Daoy (cell line): Measurements from ENCODE around the gene TRIO. TPM values are rescaled to one million over a fixed set of nuclear protein-coding genes. Genes with fewer than 3 reads are reported as not detected.
A peak's percentile ranks its signal among the peaks of the same experiment; 100 is the strongest.

ENCODE experiments used
- DNase-seq: peaks from one replicate; pipeline ENCODE4 v3.0.0-alpha.2; 2015; ENCODE audit warnings: low read depth
- total RNA-seq: library from RNA; depleted of rRNA; stranded (reverse); fragments of >200 nt; shearing (Covaris generic); gene quantifications from 2 replicates; pipeline ENCODE4 v1.2.3, GENCODE V29; 2014

TRIO gene
- total RNA-seq, 1 experiment from 2014 or later, result 112 TPM

DNA sequence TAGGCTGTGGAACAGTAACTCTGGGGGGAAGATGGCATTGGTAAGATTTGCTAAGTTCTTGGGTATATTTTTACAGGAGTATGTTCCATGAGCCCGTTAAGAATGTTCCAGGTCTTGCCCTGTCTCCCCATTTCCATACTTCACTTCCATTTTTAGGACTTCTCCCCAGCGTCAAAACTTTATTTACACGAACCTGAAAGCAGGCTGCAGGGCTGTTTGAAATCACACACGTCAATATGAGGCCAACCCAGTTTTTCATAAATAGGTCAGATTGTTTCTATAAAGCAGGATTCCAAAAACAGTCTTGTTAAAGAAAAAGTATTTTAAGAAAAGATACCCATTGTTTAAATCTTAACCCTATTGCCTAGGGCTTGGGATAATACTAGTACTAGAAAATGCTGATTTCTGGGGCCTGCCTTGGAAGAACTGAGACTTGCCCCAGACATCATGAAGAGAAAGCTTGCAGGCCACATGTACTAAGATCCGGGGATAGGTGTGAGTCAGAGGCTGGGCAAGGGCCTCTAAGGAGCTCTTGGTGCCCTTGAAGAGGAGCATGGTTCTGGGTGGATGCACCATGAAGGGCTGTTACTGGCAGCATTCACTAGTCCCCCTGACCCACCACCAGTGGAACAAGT, 24.2 kb downstream of the TRIO start:
- peak; percentile 68 for DNase-seq

GRCh38 chr5:14168144-14168792, 25.1 kb downstream of the TRIO start:
- no peak for DNase-seq

DNA sequence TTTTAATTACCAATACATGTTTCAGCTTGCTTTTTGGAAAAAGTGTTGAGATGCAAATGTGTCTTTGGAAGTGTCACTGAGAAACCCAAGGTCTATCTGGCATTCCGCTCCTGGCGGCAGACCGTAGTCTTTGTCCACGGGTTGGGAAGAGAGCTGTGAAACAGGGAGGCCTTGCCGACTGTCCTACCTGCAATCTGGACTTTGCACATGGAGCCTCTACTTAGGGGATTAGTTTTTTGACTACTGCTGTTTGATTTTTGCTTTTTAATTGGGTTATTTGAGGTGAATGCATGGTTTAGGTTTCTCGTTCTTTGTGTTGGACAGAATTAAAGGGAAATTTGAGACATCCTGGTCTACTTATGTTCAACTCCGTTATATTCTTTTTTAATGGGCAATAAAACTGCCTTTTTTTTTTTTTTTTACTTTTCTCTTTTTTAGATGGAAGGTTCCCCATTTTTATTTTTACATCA, 25.7 kb downstream of the TRIO start:
- DNase-seq, result no peak

- DNase-seq, result no peak
Measured at GRCh38 chr5:14171046-14171445, 27.9 kb downstream of the TRIO start.

DNA sequence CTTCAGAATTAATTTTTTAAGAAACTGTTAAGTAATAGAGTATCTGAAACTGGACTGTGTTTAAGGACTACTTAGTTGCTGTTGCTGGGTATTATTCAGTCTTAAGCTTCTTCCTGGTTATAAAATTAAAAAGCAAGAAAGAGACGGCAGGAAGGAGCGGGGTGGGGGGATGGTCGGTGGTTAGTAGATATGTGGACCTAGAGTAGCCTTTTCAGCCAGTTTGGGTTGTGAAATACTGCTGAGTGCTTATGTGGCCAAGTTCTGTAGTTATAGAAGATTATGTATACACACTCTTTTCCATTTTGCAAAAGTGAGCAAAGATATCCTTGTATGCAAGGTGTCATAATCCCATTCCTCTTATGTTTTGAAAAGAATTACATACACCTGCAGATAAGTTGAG, 28.5 kb downstream of the TRIO start:
- DNase-seq, result no peak

GRCh38 chr5:14172149-14172795, 29.1 kb downstream of the TRIO start:
- no peak for DNase-seq

- no peak for DNase-seq
Measured at GRCh38 chr5:14173377-14174229, 30.5 kb downstream of the TRIO start.

- DNase-seq, result no peak
Measured at GRCh38 chr5:14174230-14174636, 31.1 kb downstream of the TRIO start.

GRCh38 chr5:14175381-14175780, 32.2 kb downstream of the TRIO start:
- DNase-seq, result no peak

- no peak for DNase-seq
Measured at GRCh38 chr5:14176888-14177287, 33.7 kb downstream of the TRIO start.

- DNase-seq, result no peak
Measured at GRCh38 chr5:14177634-14178033, 34.5 kb downstream of the TRIO start.

DNA sequence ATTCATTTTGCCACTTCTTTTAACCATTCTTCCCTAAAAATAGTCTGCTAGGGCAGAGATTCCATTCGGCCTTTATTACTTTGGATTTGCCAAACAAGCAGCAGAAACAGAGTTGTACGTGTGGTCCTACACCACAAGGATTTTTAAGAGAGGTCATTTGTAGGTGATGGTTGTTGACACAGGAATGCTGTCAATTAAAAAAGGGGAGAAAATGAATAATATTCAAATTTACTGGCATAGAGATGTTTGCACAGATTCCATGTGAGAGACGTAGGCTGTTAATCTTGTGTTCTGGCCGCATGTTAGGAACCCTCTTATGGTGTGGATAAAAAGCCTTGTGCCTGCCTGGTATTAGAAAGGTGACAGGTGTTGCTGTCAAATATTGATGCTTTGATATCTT, 34.9 kb downstream of the TRIO start:
- no peak for DNase-seq

GRCh38 chr5:14178671-14179211, 35.6 kb downstream of the TRIO start:
- DNase-seq, result peak; percentile 87

- no peak for DNase-seq
Measured at GRCh38 chr5:14179446-14179845, 36.3 kb downstream of the TRIO start.

- no peak for DNase-seq
Measured at GRCh38 chr5:14180437-14180836, 37.3 kb downstream of the TRIO start.

DNA sequence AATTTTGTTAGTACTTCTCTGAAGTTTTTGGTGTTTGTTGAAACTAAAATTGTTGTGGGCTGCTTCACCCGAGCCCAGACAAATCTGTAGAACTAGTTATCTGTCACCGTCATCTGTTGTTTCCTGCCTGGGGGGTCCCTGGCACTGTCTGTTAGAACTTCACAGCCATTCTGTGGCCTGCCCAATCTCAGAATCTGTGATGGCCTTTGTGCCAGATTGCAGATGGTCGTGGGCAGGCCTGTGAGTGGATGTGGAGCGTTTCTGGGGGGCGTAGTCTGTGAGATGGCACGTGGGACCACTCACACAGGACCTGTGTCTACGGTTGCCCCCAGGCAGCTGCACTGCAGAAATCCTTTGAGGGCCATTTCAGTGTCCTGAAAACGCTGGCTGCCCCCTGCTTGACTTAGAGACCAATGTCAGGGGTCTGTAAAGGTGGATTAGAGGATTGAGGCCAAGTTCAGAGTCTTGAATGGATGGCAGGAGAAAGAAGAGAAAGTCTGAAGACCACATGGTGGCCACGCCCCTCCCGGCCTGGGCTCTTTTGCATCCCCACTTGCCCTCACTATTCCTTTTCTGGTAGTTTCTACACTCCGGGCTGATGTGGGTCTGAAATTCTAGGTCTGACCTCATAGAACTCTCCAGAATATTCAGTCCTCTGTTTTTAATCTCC, 38.3 kb downstream of the TRIO start:
- no peak for DNase-seq

DNA sequence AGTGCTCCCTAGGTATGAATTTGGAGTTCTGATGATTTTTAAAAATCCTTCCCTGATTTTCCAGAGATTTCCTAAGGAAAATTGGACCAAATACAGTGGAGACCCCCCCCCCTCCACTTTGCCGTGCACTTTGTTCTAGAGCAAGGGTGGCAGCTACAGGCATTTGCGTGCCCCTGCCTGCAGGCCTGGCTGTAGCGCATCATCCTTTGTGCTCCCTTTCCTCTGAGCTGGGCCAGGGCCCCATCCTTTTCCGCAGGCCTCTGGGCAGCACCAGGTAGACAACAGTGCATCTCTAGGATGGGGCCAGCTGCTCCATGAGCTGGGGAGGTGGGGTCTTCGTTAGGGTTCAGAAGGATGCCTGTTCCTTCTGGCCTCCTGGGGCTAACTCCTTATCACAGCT, 39.6 kb downstream of the TRIO start:
- DNase-seq, result no peak

DNA sequence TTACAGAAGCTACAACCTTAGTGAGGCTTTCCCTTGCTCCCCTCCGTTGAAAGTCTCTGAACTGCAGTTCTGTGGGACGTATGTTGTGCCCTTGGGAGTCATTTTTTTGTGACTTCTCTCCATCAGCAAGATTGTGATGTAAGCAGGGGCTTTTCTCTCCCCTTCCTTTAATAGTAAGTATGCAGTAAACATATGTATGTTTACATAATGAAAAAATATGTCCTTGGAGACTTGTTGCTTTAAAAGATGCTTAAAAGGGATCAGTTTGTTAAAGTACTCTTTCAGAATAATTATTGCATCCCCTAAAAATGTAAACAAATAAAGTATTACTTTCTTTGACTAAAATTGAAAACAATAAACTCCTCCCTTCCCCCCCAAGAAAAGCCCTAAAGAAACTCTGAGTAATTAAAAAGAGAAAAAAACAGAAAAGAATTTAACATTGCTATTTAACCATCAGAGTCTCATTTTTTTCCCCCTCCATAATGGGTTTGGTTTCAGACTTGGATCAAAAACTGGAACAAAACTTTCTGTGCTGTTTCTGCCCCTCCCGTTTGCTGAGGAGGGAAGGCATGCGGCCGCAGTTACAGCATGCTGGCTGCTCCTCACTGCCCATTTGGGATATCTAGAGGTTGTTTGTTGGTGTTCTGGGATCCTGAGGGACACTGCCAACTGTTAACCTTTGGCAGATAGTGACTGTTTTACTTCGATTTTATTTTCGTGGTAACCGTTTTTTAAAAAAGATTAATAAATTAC, 40.2 kb downstream of the TRIO start:
- no peak for DNase-seq

- no peak for DNase-seq
Measured at GRCh38 chr5:14184082-14184481, 40.9 kb downstream of the TRIO start.

GRCh38 chr5:14184725-14185124, 41.6 kb downstream of the TRIO start:
- peak; percentile 63 for DNase-seq
